Endothelial cell (in vitro differentiated cells): ENCODE data around the gene ZNF423. TPM values are rescaled to one million over a fixed set of nuclear protein-coding genes. Genes with fewer than 3 reads are reported as not detected.

Experiments used
- DNase-seq: peaks from one replicate; pipeline ENCODE4 v3.0.0; 2021; ENCODE audit warnings: low spot score
- H3K27ac Mint-ChIP-seq: one replicate; pipeline ENCODE4 v1.8.0; 2021; ENCODE audit warnings: mixed read lengths, inconsistent platforms; ENCODE audit not compliant: unreplicated experiment
- H3K27me3 Mint-ChIP-seq: one replicate; pipeline ENCODE4 v1.8.0; 2021; ENCODE audit warnings: mild to moderate bottlenecking, moderate library complexity, mixed read lengths, inconsistent platforms; ENCODE audit not compliant: unreplicated experiment
- H3K36me3 Mint-ChIP-seq: one replicate; pipeline ENCODE4 v1.8.0; 2021; ENCODE audit warnings: mild to moderate bottlenecking, low read depth, mixed read lengths, inconsistent platforms; ENCODE audit not compliant: unreplicated experiment
- H3K4me1 Mint-ChIP-seq: one replicate; pipeline ENCODE4 v1.8.0; 2021; ENCODE audit warnings: mild to moderate bottlenecking, mixed read lengths, inconsistent platforms; ENCODE audit not compliant: unreplicated experiment
- H3K4me3 Mint-ChIP-seq: one replicate; pipeline ENCODE4 v1.8.0; 2021; ENCODE audit warnings: mild to moderate bottlenecking, mixed read lengths, inconsistent platforms; ENCODE audit not compliant: unreplicated experiment
- H3K9me3 Mint-ChIP-seq: one replicate; pipeline ENCODE4 v1.8.0; 2021; ENCODE audit warnings: mixed read lengths, inconsistent platforms; ENCODE audit not compliant: unreplicated experiment
- CTCF ChIP-seq: fragments of 200-600 bp; sonication (generic); IDR thresholded peaks from one replicate; pipeline ENCODE4 v1.5.0; 2021; ENCODE audit warnings: antibody characterized with exemption; ENCODE audit not compliant: unreplicated experiment
- total RNA-seq: library from RNA; stranded (reverse); fragmentation: NEBNext Ultra II Directional; extraction: Animal tissue kit (Norgen Biotek cat#: 25700); gene quantifications from one replicate; pipeline ENCODE4 v1.2.1, GENCODE V29; 2021; ENCODE audit not compliant: unreplicated experiment

ZNF423 gene
- total RNA-seq, 1 donor from 2014 or later = 44.8 TPM

GRCh38 chr16:49640581-49640980, 215.3 kb downstream of the ZNF423 start:
- TF ChIP-seq CTCF = no peak
- Mint-ChIP-seq H3K36me3 (peaks cover 25% of the 10 kb centered on the region), H3K27me3 (peaks cover 19% of the 10 kb centered on the region), H3K27ac (no peak overlapping the region), H3K4me3 (no peak overlapping the region), H3K9me3 (no peaks in the 10 kb centered on the region), H3K4me1 (peaks cover 27% of the 10 kb centered on the region)
- no peak for DNase-seq

- DNase-seq = peak; percentile 39
- no peak for TF ChIP-seq CTCF
- H3K27me3 Mint-ChIP-seq = peaks cover 23% of the 10 kb centered on the region
- H3K4me3 Mint-ChIP-seq = peak overlapping the region; percentile 56
- H3K9me3 Mint-ChIP-seq = no peaks in the 10 kb centered on the region
- H3K27ac Mint-ChIP-seq = peak overlapping the region; percentile 70
- peaks cover 27% of the 10 kb centered on the region for H3K4me1 Mint-ChIP-seq
- H3K36me3 Mint-ChIP-seq = peaks cover 29% of the 10 kb centered on the region
Observed at GRCh38 chr16:49639739-49640431, 216.0 kb downstream of the ZNF423 start.

GRCh38 chr16:49638673-49639610, 217.0 kb downstream of the ZNF423 start:
- peaks cover 30% of the 10 kb centered on the region for H3K36me3 Mint-ChIP-seq
- no peak for DNase-seq
- H3K4me3 Mint-ChIP-seq = peak overlapping the region; percentile 23
- TF ChIP-seq CTCF = no peak
- peaks cover 23% of the 10 kb centered on the region for H3K27me3 Mint-ChIP-seq
- peaks cover 25% of the 10 kb centered on the region for H3K4me1 Mint-ChIP-seq
- no peaks in the 10 kb centered on the region for H3K9me3 Mint-ChIP-seq
- peak overlapping the region; percentile 70 for H3K27ac Mint-ChIP-seq

GRCh38 chr16:49637933-49638672, 217.8 kb downstream of the ZNF423 start:
- H3K27ac Mint-ChIP-seq = no peak overlapping the region
- H3K9me3 Mint-ChIP-seq = no peaks in the 10 kb centered on the region
- H3K27me3 Mint-ChIP-seq = peaks cover 23% of the 10 kb centered on the region
- no peak for TF ChIP-seq CTCF
- H3K4me1 Mint-ChIP-seq = peaks cover 25% of the 10 kb centered on the region
- no peak overlapping the region for H3K4me3 Mint-ChIP-seq
- DNase-seq = no peak
- peaks cover 30% of the 10 kb centered on the region for H3K36me3 Mint-ChIP-seq
